ENCODE results near the gene YY1.

Gene YY1

GRCh38 chr14:100239211-100239839, 381 bp downstream of the YY1 start (continued):
- no peak for TF ChIP-seq TSHZ1 (tag by site-specific recombination; IDR thresholded peaks at IDR 0.05; ENCODE audit: borderline replicate concordance)
- peak; percentile 19; the same call in 1 of the 2 replicates for TF ChIP-seq ZBTB17 (tag by site-specific recombination; IDR thresholded peaks at IDR 0.05)
- TF ChIP-seq HIC1 (tag by site-specific recombination; IDR thresholded peaks at IDR 0.05), result peak; percentile 52; the same call in 1 of the 2 replicates
- no peak for TF ChIP-seq REST (tag by site-specific recombination; IDR thresholded peaks at IDR 0.05)
- TF ChIP-seq ZBTB6 (tag by site-specific recombination; IDR thresholded peaks at IDR 0.05), result no peak
- TF ChIP-seq ZNF664 (tag by site-specific recombination; IDR thresholded peaks at IDR 0.05), result no peak
- no peak for TF ChIP-seq AEBP2 (tag by site-specific recombination; IDR thresholded peaks at IDR 0.05; ENCODE audit: borderline replicate concordance)
- 0 out of 2 replicates have a peak, but pooled peaks have one; percentile 35 for TF ChIP-seq BCL11B (tag by site-specific recombination; IDR thresholded peaks at IDR 0.05; ENCODE audit: low read depth)
- TF ChIP-seq ZNF423 (tag by site-specific recombination; IDR thresholded peaks at IDR 0.05), result no peak
- no peak for TF ChIP-seq ZNF112 (tag by site-specific recombination; IDR thresholded peaks at IDR 0.05)
- TF ChIP-seq ZNF544 (tag by site-specific recombination; IDR thresholded peaks at IDR 0.05), result no peak
- TF ChIP-seq ZNF26 (tag by site-specific recombination; IDR thresholded peaks at IDR 0.05), result no peak
- TF ChIP-seq ZNF830 (tag by site-specific recombination; IDR thresholded peaks at IDR 0.05; ENCODE audit: low read depth), result no peak
- no peak for TF ChIP-seq ZBTB49 (tag by site-specific recombination; IDR thresholded peaks at IDR 0.05; ENCODE audit: low read depth)
- no peak for TF ChIP-seq ZNF391 (tag by site-specific recombination; IDR thresholded peaks at IDR 0.05; ENCODE audit: borderline replicate concordance, low read depth)
- no peak for TF ChIP-seq ZNF274 (IDR thresholded peaks at IDR 0.05; ENCODE audit: low read length)
- TF ChIP-seq ZNF274 (tag by site-specific recombination; IDR thresholded peaks at IDR 0.05; ENCODE audit: borderline replicate concordance), result no peak
- TF ChIP-seq ZBTB21 (tag by site-specific recombination; IDR thresholded peaks at IDR 0.05), result no peak
- TF ChIP-seq REPIN1 (tag by site-specific recombination; IDR thresholded peaks at IDR 0.05; ENCODE audit: low read depth), result no peak; the same call in 1 of the 2 replicates
- no peak for TF ChIP-seq BCL6B (tag by site-specific recombination; IDR thresholded peaks at IDR 0.05)
- no peak for TF ChIP-seq ZNF394 (tag by site-specific recombination; IDR thresholded peaks at IDR 0.05; ENCODE audit: borderline replicate concordance)

Data from HEK293 (cell line).